Measurements from ENCODE around the gene CDKL2. TPM values are rescaled to one million over a fixed set of nuclear protein-coding genes. Genes with fewer than 3 reads are reported as not detected.
"Not testable (repeated sequence)": the region's sequence is repeated elsewhere in the genome, so short reads cannot be mapped to it uniquely, and the experiment has no call there.

Gene CDKL2
- total RNA-seq, 1 donor from 2014 or later, result 0.49 TPM

GRCh38 chr4:75561789-75562188 is 68.5 kb downstream of the CDKL2 start:
- intact Hi-C loops (cut with micrococcal nuclease), result no loop called here

- intact Hi-C loops (cut with micrococcal nuclease), result loop anchor here (2.0 kb wide), 1 partner anchor 43 kb away; the partner anchor contains the start of genes RCHY1 and THAP6
These were observed 72.6 kb downstream of the CDKL2 start for GRCh38 chr4:75557696-75558095.

DNA sequence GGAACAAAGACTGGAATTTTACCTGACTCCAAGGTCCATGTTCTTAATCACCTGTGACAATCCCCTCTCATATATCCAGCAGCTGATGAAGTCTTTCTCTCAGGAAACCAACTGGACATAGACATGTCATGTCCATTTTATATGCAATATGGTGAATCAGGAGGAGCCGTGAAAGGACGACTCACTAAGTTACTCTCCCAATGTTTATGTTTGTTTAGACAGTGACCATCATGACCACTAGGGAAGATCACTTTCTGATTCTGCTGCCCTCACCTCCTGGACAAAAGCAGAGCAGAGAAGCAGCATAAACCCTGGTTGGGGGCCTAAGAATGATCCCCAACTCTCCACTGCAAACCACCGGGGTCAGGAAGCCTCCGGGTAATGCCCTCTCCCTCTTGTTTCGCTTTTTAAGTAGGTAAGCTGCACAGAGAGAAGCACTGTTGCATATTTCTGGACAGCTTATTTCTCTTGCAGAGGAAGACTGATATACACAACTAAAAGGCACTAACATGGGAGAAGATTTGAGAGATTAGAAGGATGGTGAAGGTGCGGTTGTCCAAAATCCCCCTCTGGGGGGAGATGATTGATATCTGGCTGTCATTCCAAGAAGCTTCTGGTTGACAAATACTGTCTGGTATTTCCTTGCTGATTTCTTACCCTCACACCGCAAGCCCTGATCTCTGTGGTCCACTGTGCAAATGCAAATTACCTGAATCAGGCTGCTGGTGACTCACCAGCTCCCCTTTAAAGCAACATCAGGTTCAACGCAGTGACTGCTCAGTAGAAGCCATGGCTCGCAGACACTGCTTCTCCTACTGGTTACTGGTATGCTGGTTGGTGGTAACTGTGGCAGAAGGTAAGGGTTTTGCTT is 74.8 kb downstream of the CDKL2 start, which contains the start of gene ODAPH:
TSS of gene ODAPH (plus strand) at position 773 of the 871 bp plus-strand sequence. CDS start at position 790, 17 bp downstream.
- intact Hi-C loops (cut with micrococcal nuclease), result loop anchor here (1.0 to 2.0 kb wide), 2 partner anchors 41 to 43 kb away; partner anchors contain the start of genes RCHY1 and THAP6

- intact Hi-C loops (cut with micrococcal nuclease), result no loop called here
These were observed 77.9 kb downstream of the CDKL2 start for GRCh38 chr4:75552452-75552851.

DNA sequence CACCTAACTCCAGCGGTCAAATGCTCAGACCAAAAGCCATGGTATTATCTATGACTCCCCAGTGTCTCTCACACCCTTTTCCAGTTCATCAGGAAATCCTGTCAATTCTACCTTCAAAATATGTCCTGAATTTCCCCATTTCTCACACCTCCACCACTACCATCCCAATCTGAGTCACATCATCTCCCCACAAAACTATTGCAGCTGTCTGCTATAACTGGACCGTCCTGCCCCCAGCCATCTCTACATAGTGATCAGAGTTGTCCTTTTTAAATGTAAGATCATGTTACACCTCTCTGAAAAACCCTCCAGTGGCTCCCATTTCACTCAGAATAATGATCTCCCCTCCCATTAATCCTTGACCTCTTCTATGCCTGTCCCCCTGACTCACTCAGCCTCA is 81.3 kb downstream of the CDKL2 start:
- intact Hi-C loops (cut with micrococcal nuclease), result no loop called here

GRCh38 chr4:75547647-75548387 is 82.5 kb downstream of the CDKL2 start:
- intact Hi-C loops (cut with micrococcal nuclease), result no loop called here

- intact Hi-C loops (cut with micrococcal nuclease), result no loop called here
These were observed 84.8 kb downstream of the CDKL2 start for GRCh38 chr4:75545526-75545925.

DNA sequence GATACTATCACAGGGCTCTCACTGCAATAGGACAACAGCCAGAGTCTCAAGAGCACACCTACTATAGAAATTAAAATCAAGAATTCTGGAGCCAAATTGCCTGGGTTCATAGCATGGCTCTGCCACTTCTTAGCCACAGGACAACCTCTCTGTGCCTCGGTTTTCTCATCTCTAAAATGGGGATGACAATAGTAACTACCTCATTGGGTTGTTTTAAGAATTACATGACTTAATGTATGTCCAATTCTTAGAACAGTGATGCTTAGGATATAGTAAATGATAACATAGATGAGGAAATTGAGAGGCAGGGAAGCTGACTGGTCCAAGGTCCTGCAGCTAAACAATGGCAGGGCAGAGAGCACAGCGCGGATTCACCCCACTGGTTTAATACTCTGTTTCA is 85.5 kb downstream of the CDKL2 start:
- intact Hi-C loops (cut with micrococcal nuclease), result no loop called here

DNA sequence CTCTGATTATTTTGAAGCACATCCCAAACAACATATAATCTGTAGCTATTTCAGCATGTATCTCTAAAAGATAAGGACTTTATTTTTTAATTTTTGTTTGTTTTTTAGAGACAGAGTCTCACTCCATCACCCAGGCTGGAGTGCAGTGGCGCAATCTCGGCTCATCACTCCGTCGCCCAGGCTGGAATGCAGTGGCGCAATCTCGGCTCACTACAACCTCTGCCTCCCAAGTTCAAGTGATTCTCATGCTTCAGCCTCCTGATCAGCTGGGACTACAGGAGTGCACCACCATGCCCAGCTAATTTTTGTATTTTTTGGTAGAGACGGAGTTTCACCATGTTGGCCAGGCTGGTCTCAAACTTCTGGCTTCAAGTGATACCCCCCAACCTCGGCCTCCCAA is 86.1 kb downstream of the CDKL2 start:
- intact Hi-C loops (cut with micrococcal nuclease), result not testable (repeated sequence)

- intact Hi-C loops (cut with micrococcal nuclease), result no loop called here
These were observed 87.5 kb downstream of the CDKL2 start for GRCh38 chr4:75542824-75543223.

DNA sequence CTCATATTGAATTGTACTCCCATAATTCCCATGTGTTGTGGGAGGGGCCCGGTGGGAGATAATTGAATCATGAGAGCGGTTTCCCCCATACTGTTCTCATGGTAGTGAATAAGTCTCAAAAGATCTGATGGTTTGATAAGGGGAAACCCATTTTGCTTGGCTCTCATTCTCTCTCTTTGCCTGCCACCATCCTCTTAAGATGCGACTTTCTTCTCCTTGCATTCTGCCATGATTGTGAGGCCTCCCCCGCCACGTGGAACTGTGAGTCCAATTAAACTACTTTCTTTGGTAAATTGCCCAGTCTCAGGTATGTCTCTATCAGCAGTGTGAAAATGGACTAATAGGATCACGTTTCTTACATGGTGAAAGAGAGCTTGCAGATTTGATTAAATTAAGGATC is 93.0 kb downstream of the CDKL2 start:
- intact Hi-C loops (cut with micrococcal nuclease), result not testable (repeated sequence)

DNA sequence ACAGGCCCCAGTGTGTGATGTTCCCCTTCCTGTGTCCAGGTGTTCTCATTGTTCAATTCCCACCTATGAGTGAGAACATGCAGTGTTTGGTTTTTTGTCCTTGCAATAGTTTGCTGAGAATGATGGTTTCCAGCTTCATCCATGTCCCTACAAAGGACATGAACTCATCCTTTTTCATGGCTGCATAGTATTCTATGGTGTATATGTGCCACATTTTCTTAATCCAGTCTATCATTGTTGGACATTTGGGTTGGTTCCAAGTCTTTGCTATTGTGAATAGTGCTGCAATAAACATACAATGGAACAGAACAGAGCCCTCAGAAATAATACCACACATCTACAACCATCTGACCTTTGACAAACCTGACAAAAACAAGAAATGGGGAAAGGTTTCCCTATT is 96.4 kb downstream of the CDKL2 start:
- intact Hi-C loops (cut with micrococcal nuclease), result not testable (repeated sequence)

DNA sequence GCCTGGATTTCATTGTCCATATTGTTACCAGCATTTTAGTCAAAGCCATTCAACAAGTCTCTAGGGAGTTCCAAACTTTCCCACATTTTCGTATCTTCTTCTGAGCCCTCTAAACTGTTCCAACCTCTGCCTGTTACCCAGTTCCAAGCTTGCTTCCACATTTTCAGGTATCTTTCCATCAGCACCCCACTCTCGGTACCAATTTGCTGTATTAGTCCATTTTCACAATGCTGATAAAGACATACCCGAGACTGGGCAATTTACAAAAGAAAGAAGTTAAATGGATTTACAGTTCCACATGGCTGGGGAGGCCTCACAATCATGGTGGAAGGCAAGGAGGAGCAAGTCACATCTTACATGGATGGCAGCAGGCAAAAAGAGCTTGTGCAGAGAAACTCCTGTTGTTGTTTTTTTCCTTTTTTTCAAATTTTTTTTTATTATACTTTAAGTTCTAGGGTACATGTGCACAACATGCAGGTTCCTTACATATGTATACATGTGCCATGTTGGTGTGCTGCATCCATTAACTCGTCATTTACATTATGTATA is 96.9 kb downstream of the CDKL2 start:
- intact Hi-C loops (cut with micrococcal nuclease), result not testable (repeated sequence)

DNA sequence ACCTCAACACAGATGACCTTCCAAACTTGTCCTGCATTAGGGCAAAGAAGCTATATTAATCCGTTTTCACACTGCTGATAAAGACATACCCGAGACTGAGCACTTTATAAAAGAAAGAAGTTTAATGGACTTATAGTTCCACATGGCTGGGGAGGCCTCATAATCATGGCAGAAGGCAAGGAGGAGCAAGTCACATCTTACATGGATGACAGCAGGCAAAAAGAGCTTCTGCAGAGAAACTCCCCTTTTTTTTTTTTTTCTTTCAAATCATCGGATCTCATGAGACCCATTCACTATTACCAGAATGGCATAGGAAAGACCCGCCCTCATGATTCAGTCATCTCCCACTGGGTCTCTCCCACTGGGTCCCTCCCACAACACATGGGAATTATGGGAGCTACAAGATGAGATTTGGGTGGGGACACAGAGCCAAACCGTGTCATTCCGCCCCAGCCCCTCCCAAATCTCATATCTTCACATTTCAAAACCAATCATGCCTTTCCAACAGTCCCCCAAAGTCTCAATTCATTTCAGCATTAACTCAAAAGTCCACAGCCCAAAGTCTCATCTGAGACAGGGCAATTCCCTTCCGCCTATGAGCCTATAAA is 98.7 kb downstream of the CDKL2 start:
- intact Hi-C loops (cut with micrococcal nuclease), result not testable (repeated sequence)

DNA sequence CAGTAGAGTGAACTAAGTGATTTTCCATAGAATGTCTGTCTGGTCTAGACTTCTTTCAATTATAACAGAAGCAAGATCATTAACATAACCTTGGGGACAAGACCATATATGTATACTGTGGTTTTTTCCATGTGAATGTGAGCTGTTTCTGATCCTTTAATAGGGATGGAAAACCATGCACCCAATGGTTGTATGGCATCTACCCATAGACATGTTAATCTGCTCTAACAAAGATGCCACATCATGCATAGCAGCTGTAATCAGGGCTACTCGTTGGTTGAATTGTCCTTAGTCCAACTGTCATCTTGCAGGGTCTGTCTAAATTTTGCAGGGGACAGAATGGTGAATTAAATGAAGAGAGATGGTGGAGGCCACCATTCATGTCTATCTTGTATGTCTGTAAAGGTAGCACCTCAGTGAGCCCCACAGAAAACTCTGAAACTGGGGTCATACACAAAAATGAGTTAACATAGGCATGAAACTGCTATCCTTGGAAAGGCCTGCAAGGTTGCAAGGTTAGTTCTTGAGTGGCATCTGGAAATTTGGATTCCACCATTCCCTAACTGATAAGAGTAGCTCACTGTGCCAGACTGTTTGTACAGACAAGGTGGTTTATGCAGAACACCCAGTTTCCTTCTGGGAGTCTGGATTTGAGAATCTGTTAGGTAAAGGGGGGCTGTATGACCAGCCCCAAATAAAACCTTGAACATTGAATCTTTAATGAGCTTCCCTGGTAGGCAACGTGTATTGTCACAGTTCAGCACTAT is 99.6 kb downstream of the CDKL2 start:
- intact Hi-C loops (cut with micrococcal nuclease), result no loop called here

Other genes starting within 250 kb of the CDKL2 start
- 33.3 and 35.4 TPM in 2 replicates for gene RCHY1, start 116.1 kb downstream of the CDKL2 start, total RNA-seq
- gene THAP6, start 116.1 kb downstream of the CDKL2 start, total RNA-seq, result 17.7 and 17.8 TPM in 2 replicates
- gene ODAPH, start 74.5 kb downstream of the CDKL2 start, total RNA-seq, result 5.9 and 6.0 TPM in 2 replicates
- 146 and 162 TPM in 2 replicates for gene G3BP2, start 42.9 kb upstream of the CDKL2 start, total RNA-seq
- gene USO1, start 94.0 kb upstream of the CDKL2 start, total RNA-seq, result 50.0 and 51.2 TPM in 2 replicates

Data from T-helper 1 cell treated with Interleukin-12 subunit alpha and Interleukin-12 subunit beta and Interleukin-4 antibody, amounts not matched to agents 30 ng/mL and 1 ng/mL, for 36 hours (primary cell).